Type B pancreatic cell (in vitro differentiated cells): ENCODE results near the gene TENM4. TPM values are rescaled to one million over a fixed set of nuclear protein-coding genes. Genes with fewer than 3 reads are reported as not detected.

Experiments used
- DNase-seq: peaks from one replicate; pipeline ENCODE4 v3.0.0; 2021; ENCODE audit warnings: mixed read lengths; ENCODE audit not compliant: unreplicated experiment; ENCODE audit errors: extremely low spot score
- H3K27ac Mint-ChIP-seq: 2 replicates; pipeline ENCODE4 v1.8.0; 2021; ENCODE audit warnings: mild to moderate bottlenecking, mixed read lengths
- H3K27me3 Mint-ChIP-seq: 2 replicates; pipeline ENCODE4 v1.8.0; 2021; ENCODE audit warnings: mixed read lengths
- H3K36me3 Mint-ChIP-seq: 2 replicates; pipeline ENCODE4 v1.8.0; 2021; ENCODE audit warnings: mixed read lengths
- H3K4me1 Mint-ChIP-seq: one replicate; pipeline ENCODE4 v1.8.0; 2021; ENCODE audit warnings: mixed read lengths; ENCODE audit not compliant: unreplicated experiment
- H3K4me3 Mint-ChIP-seq: 2 replicates; pipeline ENCODE4 v1.8.0; 2021; ENCODE audit warnings: mild to moderate bottlenecking, mixed read lengths
- H3K9me3 Mint-ChIP-seq: 2 replicates; pipeline ENCODE4 v1.8.0; 2021; ENCODE audit warnings: mixed read lengths
- total RNA-seq: library from RNA; stranded (reverse); gene quantifications from 2 replicates; pipeline ENCODE4 v1.2.1, GENCODE V29; 2021; ENCODE audit warnings: low replicate concordance
- TF ChIP-seq, protein P1 (sequence below): fragments of 200-600 bp; sonication (generic); conservative IDR thresholded peaks from 2 replicates; pipeline ENCODE4 v1.5.0; 2021; ENCODE audit warnings: antibody characterized with exemption, mild to moderate bottlenecking

The TENM4 gene
- total RNA-seq, 1 donor from 2014 or later = 156 TPM

DNA sequence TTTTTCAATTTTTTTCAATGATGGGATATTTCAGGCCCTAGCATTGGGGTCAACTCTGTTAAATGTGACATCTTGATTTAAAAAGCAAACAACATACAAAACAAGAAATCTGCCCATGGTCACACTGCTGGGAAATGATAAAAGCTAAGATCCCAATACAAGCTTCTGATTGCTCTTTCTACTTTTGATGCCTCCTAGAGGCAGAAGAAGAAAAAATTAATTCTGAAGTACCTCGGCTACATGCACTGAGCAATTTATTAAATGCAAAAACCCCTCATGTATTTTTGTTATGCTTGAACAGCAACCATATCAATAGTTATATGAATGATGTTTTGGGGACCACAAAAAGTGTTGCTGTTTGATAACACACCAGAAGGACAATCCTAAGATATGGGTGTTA lies 524.1 kb downstream of the TENM4 start:
- Mint-ChIP-seq H3K27ac (no peak overlapping the region), H3K9me3 (no peaks in the 10 kb centered on the region), H3K27me3 (peaks cover 4% of the 10 kb centered on the region), H3K36me3 (peaks cover 11% of the 10 kb centered on the region), H3K4me1 (peaks cover 52% of the 10 kb centered on the region), H3K4me3 (no peak overlapping the region)
- no peak for DNase-seq
- TF ChIP-seq, protein P1, sequence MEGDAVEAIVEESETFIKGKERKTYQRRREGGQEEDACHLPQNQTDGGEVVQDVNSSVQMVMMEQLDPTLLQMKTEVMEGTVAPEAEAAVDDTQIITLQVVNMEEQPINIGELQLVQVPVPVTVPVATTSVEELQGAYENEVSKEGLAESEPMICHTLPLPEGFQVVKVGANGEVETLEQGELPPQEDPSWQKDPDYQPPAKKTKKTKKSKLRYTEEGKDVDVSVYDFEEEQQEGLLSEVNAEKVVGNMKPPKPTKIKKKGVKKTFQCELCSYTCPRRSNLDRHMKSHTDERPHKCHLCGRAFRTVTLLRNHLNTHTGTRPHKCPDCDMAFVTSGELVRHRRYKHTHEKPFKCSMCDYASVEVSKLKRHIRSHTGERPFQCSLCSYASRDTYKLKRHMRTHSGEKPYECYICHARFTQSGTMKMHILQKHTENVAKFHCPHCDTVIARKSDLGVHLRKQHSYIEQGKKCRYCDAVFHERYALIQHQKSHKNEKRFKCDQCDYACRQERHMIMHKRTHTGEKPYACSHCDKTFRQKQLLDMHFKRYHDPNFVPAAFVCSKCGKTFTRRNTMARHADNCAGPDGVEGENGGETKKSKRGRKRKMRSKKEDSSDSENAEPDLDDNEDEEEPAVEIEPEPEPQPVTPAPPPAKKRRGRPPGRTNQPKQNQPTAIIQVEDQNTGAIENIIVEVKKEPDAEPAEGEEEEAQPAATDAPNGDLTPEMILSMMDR = peak; percentile 18

DNA sequence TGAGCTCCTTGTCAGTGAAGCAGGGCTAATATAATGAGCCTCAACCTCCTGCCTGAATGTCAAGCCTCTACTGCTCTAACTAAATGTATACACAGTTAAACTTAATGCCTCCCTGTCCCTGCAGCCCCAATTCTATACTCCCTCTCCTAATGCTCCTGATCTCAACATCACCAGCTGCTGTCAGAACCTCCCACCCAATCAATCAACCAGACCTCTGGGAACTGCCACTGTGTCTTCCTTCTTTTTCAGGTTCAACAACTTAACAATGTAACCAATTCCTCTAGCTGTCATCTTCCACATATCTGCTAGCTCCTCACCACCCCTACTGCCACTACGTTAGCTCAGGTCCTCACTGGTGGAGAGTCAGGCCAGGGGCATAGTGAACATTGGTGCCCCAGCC lies 526.3 kb downstream of the TENM4 start:
- Mint-ChIP-seq H3K4me3 (no peak overlapping the region), H3K36me3 (peaks cover 14% of the 10 kb centered on the region), H3K27me3 (peaks cover 4% of the 10 kb centered on the region), H3K4me1 (peaks cover 36% of the 10 kb centered on the region), H3K27ac (peak overlapping the region; percentile 18), H3K9me3 (no peaks in the 10 kb centered on the region)
- TF ChIP-seq, protein P1 = no peak
- DNase-seq = no peak

DNA sequence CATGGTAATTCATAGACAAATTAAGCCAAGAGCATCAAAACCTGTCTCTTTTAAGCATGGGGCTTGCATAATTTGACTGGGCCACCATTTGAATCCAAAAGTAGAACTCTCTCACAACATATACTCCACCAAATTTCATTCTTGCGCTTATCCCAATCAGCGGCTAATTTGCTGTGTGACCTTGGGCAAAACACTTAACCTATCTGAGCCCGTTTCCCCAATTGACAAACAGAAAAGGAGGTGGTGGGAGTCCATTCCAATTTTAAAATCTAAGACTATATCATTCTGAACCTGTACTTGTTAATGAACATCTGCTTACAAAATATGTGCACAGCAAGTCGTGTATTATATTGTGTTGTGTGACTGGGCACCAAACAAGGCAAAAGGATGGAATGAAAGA lies 528.1 kb downstream of the TENM4 start:
- Mint-ChIP-seq H3K9me3 (no peaks in the 10 kb centered on the region), H3K4me3 (no peak overlapping the region), H3K36me3 (peaks cover 14% of the 10 kb centered on the region), H3K4me1 (peaks cover 33% of the 10 kb centered on the region), H3K27ac (no peak overlapping the region), H3K27me3 (peaks cover 4% of the 10 kb centered on the region)
- no peak for DNase-seq
- TF ChIP-seq, protein P1 = no peak

DNA sequence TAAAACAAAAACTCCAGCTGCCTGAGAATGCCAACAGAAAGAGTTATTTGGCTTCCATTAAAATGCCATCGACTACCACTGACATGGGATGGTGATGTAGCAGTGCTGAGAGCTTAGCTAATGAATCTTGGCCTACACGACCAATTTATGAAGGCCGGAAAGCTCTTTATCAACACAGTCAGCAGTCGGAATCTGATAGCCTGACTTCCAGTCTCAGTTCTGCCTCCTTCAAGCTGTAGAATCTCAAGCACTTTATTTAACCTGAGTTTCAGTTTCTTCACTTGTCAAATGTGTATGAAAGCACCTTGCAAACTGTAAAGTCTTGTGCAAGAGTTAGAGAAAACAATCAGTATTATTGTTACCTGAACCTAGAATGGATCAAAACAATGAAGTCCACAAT lies 530.5 kb downstream of the TENM4 start:
- DNase-seq = no peak
- no peak overlapping the region for H3K27ac Mint-ChIP-seq

DNA sequence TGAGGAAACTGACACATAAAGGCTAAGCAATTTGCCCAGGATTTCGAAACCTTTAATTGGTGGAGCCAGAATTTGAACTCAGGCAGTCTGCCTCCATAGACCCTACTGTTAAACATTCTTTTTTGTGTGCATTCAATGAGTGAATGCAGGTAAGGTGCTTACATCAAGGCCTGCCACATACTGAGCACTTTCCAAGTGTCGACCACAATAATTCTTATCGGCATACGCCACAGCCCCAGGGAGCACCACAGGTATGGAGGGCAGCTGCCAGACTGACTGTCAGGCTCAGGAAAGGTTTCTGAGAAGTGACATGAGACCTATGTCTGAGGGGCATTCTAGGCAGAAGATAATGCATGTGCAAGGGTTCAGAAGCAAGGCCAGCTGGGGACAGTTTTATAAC lies 531.4 kb downstream of the TENM4 start:
- Mint-ChIP-seq H3K36me3 (peaks cover 9% of the 10 kb centered on the region), H3K9me3 (no peaks in the 10 kb centered on the region), H3K27me3 (peaks cover under 1% of the 10 kb centered on the region), H3K4me1 (peaks cover 28% of the 10 kb centered on the region), H3K4me3 (no peak overlapping the region), H3K27ac (no peak overlapping the region)
- TF ChIP-seq, protein P1 = no peak
- no peak for DNase-seq

More for the DNA sequence above, 530.5 kb downstream of the TENM4 start:
- H3K36me3 Mint-ChIP-seq = peaks cover 14% of the 10 kb centered on the region
- no peak overlapping the region for H3K4me3 Mint-ChIP-seq
- H3K27me3 Mint-ChIP-seq = peaks cover 4% of the 10 kb centered on the region
- peaks cover 36% of the 10 kb centered on the region for H3K4me1 Mint-ChIP-seq
- no peaks in the 10 kb centered on the region for H3K9me3 Mint-ChIP-seq
- TF ChIP-seq, protein P1 = no peak

DNA sequence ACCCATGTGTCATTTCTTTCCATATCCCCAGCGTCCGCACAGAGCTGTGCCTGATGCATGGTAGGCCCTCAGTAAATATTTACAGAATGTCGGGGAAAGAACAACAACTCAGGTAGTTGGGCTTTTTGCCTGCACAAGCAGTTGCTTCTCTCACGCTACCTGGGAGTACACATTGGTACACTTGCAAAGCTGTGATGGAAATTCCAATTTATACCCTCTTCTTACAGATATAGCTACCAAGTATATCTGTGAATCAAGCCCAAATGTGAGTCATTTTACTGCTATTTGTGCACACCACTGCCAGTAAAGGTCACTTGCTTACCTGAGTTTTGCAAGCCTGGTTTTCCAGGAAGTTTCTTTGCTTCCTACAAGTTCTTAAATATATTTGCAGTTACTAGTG lies 533.2 kb downstream of the TENM4 start:
- Mint-ChIP-seq H3K4me1 (peaks cover 13% of the 10 kb centered on the region), H3K9me3 (no peaks in the 10 kb centered on the region), H3K4me3 (no peak overlapping the region), H3K27ac (no peak overlapping the region), H3K36me3 (peaks cover 4% of the 10 kb centered on the region), H3K27me3 (no peaks in the 10 kb centered on the region)
- TF ChIP-seq, protein P1 = no peak
- no peak for DNase-seq
